H1 (cell line): Measurements from ENCODE around the gene FRMPD4. TPM values are rescaled to one million over a fixed set of nuclear protein-coding genes. Genes with fewer than 3 reads are reported as not detected.
"Not testable (repeated sequence)": the region's sequence is repeated elsewhere in the genome, so short reads cannot be mapped to it uniquely, and the experiment has no call there.

ENCODE experiments used
- CTCF ChIA-PET: fragments of 300-600 bp; sonication (Branson Sonifier 250); formaldehyde crosslinking; loops from one replicate; lab custom pipeline; 2021; ENCODE audit not compliant: partially characterized antibody; lab: Charles Lee
- POLR2A ChIA-PET: fragments of 300-600 bp; sonication (Branson Sonifier 250); formaldehyde crosslinking; loops from one replicate; lab custom pipeline; 2021; ENCODE audit warnings: inconsistent platforms; ENCODE audit not compliant: partially characterized antibody; lab: Charles Lee
- DNase-seq, 2 experiments: peaks; one replicate each; pipeline versions ENCODE4 v3.0.0 to v3.0.0-alpha.2; 2010 to 2022; ENCODE audit warnings: low spot score in 2 of 2, low read depth in 1 of 2, mixed read lengths in 1 of 2
- FAIRE-seq: peaks from 2 replicates; lab custom pipeline; 2011; peaks lifted over from hg19 to GRCh38; lab: Jason Lieb, UNC
- H2AFZ ChIP-seq: 2 replicates; pipeline ENCODE4 v1.8.1; 2012; ENCODE audit warnings: low read length, inconsistent platforms
- H2AK5ac ChIP-seq: 2 replicates; pipeline ENCODE4 v1.6.1; 2013; ENCODE audit warnings: low read depth, low read length
- H2BK120ac ChIP-seq: replicated peaks from 2 replicates; pipeline ENCODE3; 2013; ENCODE audit warnings: low read depth, low read length, inconsistent platforms
- H2BK12ac ChIP-seq: 2 replicates; pipeline ENCODE4 v1.6.1; 2013; ENCODE audit warnings: low read depth, low read length
- H2BK15ac ChIP-seq: 2 replicates; pipeline ENCODE4 v1.6.1; 2013; ENCODE audit warnings: low read length
- H2BK20ac ChIP-seq: 2 replicates; pipeline ENCODE4 v1.6.1; 2013; ENCODE audit warnings: low read length
- H2BK5ac ChIP-seq: 2 replicates; pipeline ENCODE4 v1.6.1; 2013; ENCODE audit warnings: low read depth, low read length
- H3K14ac ChIP-seq: 2 replicates; pipeline ENCODE4 v1.6.1; 2013; ENCODE audit warnings: inconsistent platforms; ENCODE audit not compliant: insufficient read length
- H3K18ac ChIP-seq: 2 replicates; pipeline ENCODE4 v1.6.1; 2013; ENCODE audit warnings: low read length; ENCODE audit errors: extremely low read depth
- H3K23ac ChIP-seq: 2 replicates; pipeline ENCODE4 v1.6.1; 2013; ENCODE audit warnings: inconsistent platforms; ENCODE audit not compliant: insufficient read length
- H3K23me2 ChIP-seq: 2 replicates; pipeline ENCODE4 v1.6.1; 2013; ENCODE audit warnings: low read depth, low read length
- H3K27ac ChIP-seq: 2 replicates; pipeline ENCODE4 v1.6.1; 2011; ENCODE audit warnings: low read depth, low read length, inconsistent platforms
- H3K27me3 ChIP-seq, 4 experiments: replicated peaks in 1 of 4; 1 replicate in 1 of 4; 2 replicates in 3 of 4; pipeline versions ENCODE4 v1.6.1 to v1.8.1; 2011 to 2013; ENCODE audit warnings: low read length in 3 of 4, mild to moderate bottlenecking in 3 of 4, inconsistent platforms in 2 of 4, mixed read lengths in 2 of 4, moderate library complexity in 1 of 4; ENCODE audit not compliant: control insufficient read depth in 3 of 4, insufficient read depth in 3 of 4; ENCODE audit errors: extremely low read depth in 1 of 4
- H3K36me3 ChIP-seq, 4 experiments: 2 replicates each; pipeline versions ENCODE4 v1.6.1 to v1.8.1; 2011 to 2013; ENCODE audit warnings: mild to moderate bottlenecking in 4 of 4, low read length in 3 of 4, moderate library complexity in 2 of 4, control low read depth in 1 of 4, inconsistent platforms in 1 of 4; ENCODE audit not compliant: insufficient read depth in 4 of 4, control insufficient read depth in 2 of 4
- H3K4ac ChIP-seq: replicated peaks from 2 replicates; pipeline ENCODE3; 2013; ENCODE audit warnings: low read length, low read depth, mixed read lengths, inconsistent platforms; ENCODE audit not compliant: insufficient read length
- H3K4me1 ChIP-seq, 4 experiments: replicated peaks in 1 of 4; 1 replicate in 1 of 4; 2 replicates in 3 of 4; pipeline versions ENCODE4 v1.6.1 to v1.8.1; 2011 to 2013; ENCODE audit warnings: low read length in 3 of 4, inconsistent platforms in 2 of 4, mixed read lengths in 1 of 4; ENCODE audit not compliant: insufficient read depth in 4 of 4, control insufficient read depth in 3 of 4
- H3K4me2 ChIP-seq, 2 experiments: 2 replicates each; pipeline versions ENCODE4 v1.6.1 to v1.8.1; 2011 to 2013; ENCODE audit warnings: low read depth in 2 of 2, low read length in 2 of 2, control low read depth in 1 of 2, inconsistent platforms in 1 of 2, mild to moderate bottlenecking in 1 of 2; ENCODE audit not compliant: insufficient read depth in 1 of 2
- H3K4me3 ChIP-seq, 4 experiments: fragments of 200-600, 300-600 bp in 1 of 4; sonication (generic), shearing (Covaris generic), sonication (Bioruptor Twin) in 1 of 4; 2 replicates each; pipeline versions ENCODE4 v1.5.1 to v1.8.1; 2011 to 2016; ENCODE audit warnings: low read length in 4 of 4, low read depth in 3 of 4, control low read depth in 2 of 4, inconsistent platforms in 2 of 4, mild to moderate bottlenecking in 2 of 4, mixed read lengths in 1 of 4, moderate library complexity in 1 of 4; ENCODE audit not compliant: insufficient read depth in 2 of 4; ENCODE audit errors: extremely low read depth in 1 of 4
- H3K56ac ChIP-seq: replicated peaks from 2 replicates; pipeline ENCODE3; 2013; ENCODE audit warnings: low read depth, mild to moderate bottlenecking, mixed read lengths, low read length, inconsistent platforms; ENCODE audit not compliant: insufficient read length
- H3K79me1 ChIP-seq: 2 replicates; pipeline ENCODE4 v1.6.1; 2013; ENCODE audit warnings: low read depth, low read length, control low read depth
- H3K79me2 ChIP-seq, 2 experiments: 2 replicates each; pipeline versions ENCODE4 v1.6.1 to v1.8.1; 2012 to 2013; ENCODE audit warnings: low read length in 2 of 2, mild to moderate bottlenecking in 2 of 2, inconsistent platforms in 1 of 2; ENCODE audit not compliant: insufficient read depth in 2 of 2, control insufficient read depth in 1 of 2
- H3K9ac ChIP-seq, 4 experiments: replicated peaks in 1 of 4; 1 replicate in 1 of 4; 2 replicates in 3 of 4; pipeline versions ENCODE4 v1.6.1 to v1.8.1; 2011 to 2013; ENCODE audit warnings: low read depth in 3 of 4, low read length in 3 of 4, control low read depth in 2 of 4, mild to moderate bottlenecking in 2 of 4, moderate library complexity in 2 of 4, inconsistent platforms in 1 of 4; ENCODE audit errors: extremely low read depth in 1 of 4
- H3K9me3 ChIP-seq, 2 experiments: 2 replicates each; pipeline versions ENCODE4 v1.6.1 to v1.8.1; 2012 to 2013; ENCODE audit warnings: mild to moderate bottlenecking in 2 of 2, moderate library complexity in 2 of 2, control low read depth in 1 of 2, inconsistent platforms in 1 of 2, low read depth in 1 of 2, low read length in 1 of 2, mixed read lengths in 1 of 2; ENCODE audit not compliant: insufficient read depth in 2 of 2
- H4K20me1 ChIP-seq, 2 experiments: replicated peaks in 1 of 2; 2 replicates each; pipeline versions ENCODE3 to v1.8.1; 2011 to 2013; ENCODE audit warnings: inconsistent platforms in 2 of 2, low read length in 2 of 2, mild to moderate bottlenecking in 1 of 2; ENCODE audit not compliant: insufficient read depth in 2 of 2, control insufficient read depth in 1 of 2
- H4K5ac ChIP-seq: 2 replicates; pipeline ENCODE4 v1.6.1; 2013; ENCODE audit warnings: low read length, low read depth, mixed read lengths, inconsistent platforms; ENCODE audit not compliant: insufficient read length
- H4K8ac ChIP-seq: 2 replicates; pipeline ENCODE4 v1.8.0; 2013; ENCODE audit warnings: mild to moderate bottlenecking, moderate library complexity, low read length, inconsistent platforms; ENCODE audit not compliant: insufficient read depth; ENCODE audit errors: extremely low read depth
- H4K91ac ChIP-seq: replicated peaks from 2 replicates; pipeline ENCODE3; 2013; ENCODE audit warnings: low read length, mixed read lengths, inconsistent platforms; ENCODE audit not compliant: insufficient read length
- MAFK ChIP-seq: IDR thresholded peaks from 2 replicates; pipeline ENCODE4 v1.6.1; 2012; ENCODE audit warnings: low read depth, mild to moderate bottlenecking, improper control_type of control experiment, low read length
- RAD21 ChIP-seq, 2 experiments: IDR thresholded peaks in 1 of 2; conservative IDR thresholded peaks in 1 of 2; 2 replicates each; pipeline ENCODE4 v1.6.1; 2011; ENCODE audit warnings: low read depth in 2 of 2, low read length in 2 of 2, improper control_type of control experiment in 1 of 2, inconsistent platforms in 1 of 2, mild to moderate bottlenecking in 1 of 2, moderate library complexity in 1 of 2
- SRF ChIP-seq: IDR thresholded peaks from 2 replicates; pipeline ENCODE4 v1.6.1; 2011; ENCODE audit warnings: mild to moderate bottlenecking, low read depth, low read length, moderate library complexity
- WGBS, 2 experiments: shearing (Covaris generic) in 1 of 2; methylation state at CpG; one replicate each; pipeline versions ENCODE4 v1.1.6 to v1.1.7; 2013 to 2015; ENCODE audit warnings: low lambda C conversion rate in 2 of 2, mixed read lengths in 2 of 2, inconsistent platforms in 1 of 2, low coverage in 1 of 2, missing lambda C conversion rate in 1 of 2; ENCODE audit not compliant: insufficient replicate concordance in 2 of 2, insufficient coverage in 1 of 2, insufficient read length in 1 of 2; ENCODE audit errors: extremely low coverage in 1 of 2, missing lambda C conversion rate in 1 of 2; 5-methylcytosine and 5-hydroxymethylcytosine counted together
- polyA plus RNA-seq, 7 experiments: library from polyadenylated mRNA; depleted of rRNA in 3 of 7; stranded (reverse) in 5 of 7; unstranded in 2 of 7; fragments of >200 nt in 5 of 7; fragments of 200-250 nt in 2 of 7; gene quantifications; 1 replicate in 5 of 7; 2 replicates in 1 of 7; 4 replicates in 1 of 7; pipeline versions ENCODE4 v1.2.1 to v1.2.3, GENCODE V29; 2011 to 2013; ENCODE audit warnings: missing spikeins in 2 of 7, mixed read lengths in 2 of 7
- total RNA-seq: library from RNA; stranded (reverse); fragmentation: NEBNext Ultra II Directional; extraction: Animal tissue kit (Norgen Biotek cat#: 25700); gene quantifications from 2 replicates; pipeline ENCODE4 v1.2.1, GENCODE V29; 2021

Gene FRMPD4
- total and polyA plus RNA-seq, 2 of the 8 experiments (the other 6 are each of a cell fraction or from before 2014, with no cell fraction given) = 0.02 to 0.37 TPM

- Histone ChIP-seq H3K79me1 (no peaks in the 10 kb centered on the region), H3K4me1 (no peaks in the 10 kb centered on the region; a peak in 1 of 7 replicates)
Observed at GRCh38 chrX:12526306-12526705, 388.0 kb downstream of the FRMPD4 start.

GRCh38 chrX:12538096-12538495, 399.8 kb downstream of the FRMPD4 start:
- H3K79me1 ChIP-seq, H3K27ac ChIP-seq, H3K4me2 ChIP-seq, H3K9ac ChIP-seq, H2BK5ac ChIP-seq, FAIRE-seq, H4K91ac ChIP-seq, H3K4ac ChIP-seq, POLR2A ChIA-PET, H2BK12ac ChIP-seq, H4K20me1 ChIP-seq, H4K8ac ChIP-seq, H2AK5ac ChIP-seq, H2BK120ac ChIP-seq, H3K18ac ChIP-seq, H2BK20ac ChIP-seq, H3K4me1 ChIP-seq, H3K4me3 ChIP-seq, H2AFZ ChIP-seq, H3K27me3 ChIP-seq, H3K9me3 ChIP-seq, H3K14ac ChIP-seq, H3K23me2 ChIP-seq, H4K5ac ChIP-seq, CTCF ChIA-PET, H3K56ac ChIP-seq, H3K36me3 ChIP-seq, H3K79me2 ChIP-seq, DNase-seq, H2BK15ac ChIP-seq, H3K23ac ChIP-seq: not testable (repeated sequence)
- WGBS, 2 experiments = 100% methylated on average over 4 of the region's 11 CpGs; no CpG with 5 or more reads in 1 of the 2 experiments

More at GRCh38 chrX:12526306-12526705, 388.0 kb downstream of the FRMPD4 start:
- H4K8ac ChIP-seq = no peak overlapping the region
- FAIRE-seq (no peak), DNase-seq (no peak)
- H2AFZ ChIP-seq = no peak overlapping the region
- no peak overlapping the region for H2BK15ac ChIP-seq
- H4K91ac ChIP-seq = no peak overlapping the region
- H2AK5ac ChIP-seq = no peak overlapping the region
- no peaks in the 10 kb centered on the region for H4K20me1 ChIP-seq
- no peaks in the 10 kb centered on the region for H3K79me2 ChIP-seq
- H3K23ac ChIP-seq = no peak overlapping the region
- H2BK5ac ChIP-seq = no peak overlapping the region
- no peak overlapping the region for H3K4me2 ChIP-seq
- WGBS, 2 experiments = 70% methylated on average over 1 of the region's 5 CpGs; no CpG with 5 or more reads in 1 of the 2 experiments
- POLR2A ChIA-PET = no interaction called here
- no peaks in the 10 kb centered on the region for H3K23me2 ChIP-seq
- no peak overlapping the region for H2BK12ac ChIP-seq
- no peak overlapping the region for H2BK120ac ChIP-seq
- H3K14ac ChIP-seq = no peak overlapping the region
- H2BK20ac ChIP-seq = no peak overlapping the region
- no peak overlapping the region for H3K18ac ChIP-seq
- no peaks in the 10 kb centered on the region for H3K27me3 ChIP-seq
- CTCF ChIA-PET = no interaction called here
- no peak overlapping the region for H3K4me3 ChIP-seq
- no peak for TF ChIP-seq SRF
- peak; percentile 43; the same call in 1 of the 2 replicates for TF ChIP-seq MAFK
- peak in 1 of 2 experiments; percentile 23; a peak in 1 of 4 replicates for TF ChIP-seq RAD21 (IDR thresholded peaks at IDR 0.05 in 1 of 2, conservative IDR thresholded peaks at IDR 0.05 in 1 of 2; ENCODE audit: low read depth in 2 of 2, low read length in 2 of 2)
- no peaks in the 10 kb centered on the region for H3K9me3 ChIP-seq
- H3K9ac ChIP-seq = no peak overlapping the region
- H4K5ac ChIP-seq = no peak overlapping the region
- no peak overlapping the region for H3K56ac ChIP-seq
- no peak overlapping the region for H3K27ac ChIP-seq
- H3K4ac ChIP-seq = no peak overlapping the region
- no peaks in the 10 kb centered on the region for H3K36me3 ChIP-seq
